ENCODE measurements around the gene MGA. TPM values are rescaled to one million over a fixed set of nuclear protein-coding genes. Genes with fewer than 3 reads are reported as not detected.

The MGA gene
- 69.2 TPM for total RNA-seq

DNA sequence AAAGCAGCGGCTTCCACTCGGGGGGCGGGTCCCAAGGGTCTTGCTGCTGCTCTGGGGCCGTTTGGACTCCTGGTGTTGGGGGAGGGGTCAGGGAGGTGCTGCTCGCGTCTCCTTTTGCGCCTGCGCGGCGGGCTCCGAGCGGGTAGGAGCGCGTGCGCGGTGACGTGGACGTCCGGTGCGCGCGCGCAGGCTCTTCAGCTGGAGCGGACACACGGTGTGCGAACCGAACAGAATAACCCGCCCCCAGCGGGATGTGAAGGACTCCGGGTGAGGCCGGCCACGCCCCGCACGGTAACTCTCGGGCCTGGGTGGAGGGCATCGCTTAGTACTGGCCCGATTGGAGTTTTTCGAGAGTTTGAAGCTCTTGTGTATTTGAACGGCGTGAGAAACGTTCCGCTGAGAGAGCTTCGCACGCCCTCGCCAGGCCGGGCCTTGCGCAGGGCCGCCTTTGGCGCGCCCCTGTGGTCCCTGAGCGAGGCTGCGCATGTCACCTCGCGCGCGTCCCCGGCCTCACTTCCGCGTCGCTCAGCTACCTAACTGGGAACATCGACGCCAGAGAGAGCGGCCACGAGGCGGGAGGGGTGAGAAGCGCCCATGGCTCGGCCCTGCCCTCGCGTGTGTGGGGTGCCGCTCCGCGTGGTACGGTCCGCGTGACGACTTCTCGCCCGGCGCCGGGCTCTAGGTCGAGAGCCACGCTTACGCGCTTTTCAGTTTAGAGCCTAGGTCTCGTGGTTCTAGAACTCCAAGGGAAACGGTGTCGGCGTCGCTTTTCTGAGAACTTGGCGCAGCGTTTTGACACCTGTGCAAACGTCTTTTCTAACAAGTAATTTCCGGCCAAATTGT, at the start of gene MGA:
MGA (plus strand) TSS at position 171 of the 843 bp plus-strand sequence.

DNA sequence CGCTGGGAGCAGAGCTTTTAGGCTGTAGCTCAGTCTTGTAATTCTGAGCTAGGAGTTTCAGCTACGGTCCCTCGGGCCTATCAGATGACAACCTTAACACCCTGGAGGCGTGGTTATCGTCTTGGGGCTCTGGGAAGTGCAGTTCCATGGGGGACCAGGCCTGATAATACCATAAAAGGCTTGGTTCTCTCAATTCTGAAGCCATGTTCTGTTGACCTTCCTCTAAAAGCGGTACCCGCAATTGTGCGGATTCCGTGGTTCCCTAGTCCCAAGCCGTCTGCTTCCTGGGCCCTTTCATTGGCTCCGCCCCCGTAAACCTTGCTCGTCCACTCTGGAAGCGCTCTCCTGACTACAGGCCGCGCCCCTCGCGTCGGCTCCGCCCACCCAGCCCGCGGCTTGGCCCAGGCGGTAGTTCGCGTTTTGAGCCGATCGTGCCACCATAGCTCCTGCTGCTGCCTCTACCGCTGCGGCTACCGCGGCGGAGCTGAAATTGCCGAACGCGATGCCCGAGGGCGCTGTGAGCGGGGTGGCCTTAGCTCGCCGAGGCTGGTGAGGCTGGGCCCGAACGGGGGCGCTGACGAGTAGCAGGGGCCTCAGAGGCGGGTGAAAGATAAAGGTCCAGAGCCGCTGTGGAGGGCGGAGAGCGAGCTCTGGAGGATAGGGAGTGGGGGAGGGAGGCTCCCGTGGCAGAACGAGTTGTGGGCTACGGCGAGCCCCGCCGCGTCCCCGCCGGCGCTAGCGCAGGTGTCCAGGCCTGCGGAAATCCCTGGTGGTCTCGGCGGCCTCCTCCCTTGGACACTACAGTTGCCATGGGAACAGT, 114.1 kb downstream of the MGA start, which contains the start of gene MAPKBP1:
MAPKBP1 (plus strand) TSS at position 423 of the 820 bp plus-strand sequence. CDS start 792 bp downstream, outside the sequence.

Small RNA genes within 50 kb of the gene (small RNA-seq; reads per million reads assigned to genes)
- gene MIR626 (ENCODE audit: low replicate concordance), result not detected

Other genes starting within 250 kb of the MGA start
- 19.0 TPM for gene RTF1, start 243.3 kb upstream of the MGA start, total RNA-seq
- 0.47 TPM for gene ITPKA, start 166.5 kb upstream of the MGA start, total RNA-seq
- gene LTK, start 146.6 kb upstream of the MGA start, total RNA-seq, result 1.7 TPM
- gene RPAP1, start 116.1 kb upstream of the MGA start, total RNA-seq, result 21.3 TPM
- 44.0 TPM for gene TYRO3, start 101.2 kb upstream of the MGA start, total RNA-seq
- 25.4 TPM for gene MAPKBP1, start 114.1 kb downstream of the MGA start, total RNA-seq
- 14.2 TPM for gene JMJD7, start 167.7 kb downstream of the MGA start, total RNA-seq
- 6.2 TPM for gene PLA2G4B, start 178.4 kb downstream of the MGA start, total RNA-seq
- 1.4 TPM for gene SPTBN5, start 233.6 kb downstream of the MGA start, total RNA-seq

Data from metanephros (tissue), 2 donors.